ENCODE results near the gene ABCA6.

ABCA6 gene

GRCh38 chr17:69042308-69042707 is 99.4 kb downstream of the ABCA6 start:
- in situ Hi-C loops (cut with HindIII; ENCODE audit: low pct_ligation_motif_present, low sequenced_read_pairs), result no loop called here
- Histone ChIP-seq H3K36me3 (replicated peaks) (no peaks in the 10 kb centered on the region), H3K27ac (no peak overlapping the region), H3K27me3 (replicated peaks) (no peaks in the 10 kb centered on the region), H3K4me3 (ENCODE audit: low read depth, low read length) (no peak overlapping the region)
- no peak for DNase-seq
- TF ChIP-seq CTCF (IDR thresholded peaks at IDR 0.05; ENCODE audit: low read depth, low read length, missing control alignments), result no peak

GRCh38 chr17:69031839-69032238 is 109.9 kb downstream of the ABCA6 start:
- in situ Hi-C loops (cut with HindIII; ENCODE audit: low pct_ligation_motif_present, low sequenced_read_pairs), result no loop called here

GRCh38 chr17:69030169-69030568 is 111.5 kb downstream of the ABCA6 start:
- no peak overlapping the region for H3K27ac ChIP-seq
- DNase-seq, result peak; percentile 1
- no peaks in the 10 kb centered on the region for H3K36me3 ChIP-seq (replicated peaks)
- no peaks in the 10 kb centered on the region for H3K27me3 ChIP-seq (replicated peaks)
- no peak for TF ChIP-seq CTCF (IDR thresholded peaks at IDR 0.05; ENCODE audit: low read depth, low read length, missing control alignments)
- in situ Hi-C loops (cut with HindIII; ENCODE audit: low pct_ligation_motif_present, low sequenced_read_pairs), result no loop called here
- H3K4me3 ChIP-seq (ENCODE audit: low read depth, low read length), result no peak overlapping the region

More at GRCh38 chr17:69031839-69032238, 109.9 kb downstream of the ABCA6 start:
- Histone ChIP-seq H3K36me3 (replicated peaks) (no peaks in the 10 kb centered on the region), H3K27ac (no peak overlapping the region), H3K4me3 (ENCODE audit: low read depth, low read length) (no peak overlapping the region), H3K27me3 (replicated peaks) (no peaks in the 10 kb centered on the region)
- TF ChIP-seq CTCF (IDR thresholded peaks at IDR 0.05; ENCODE audit: low read depth, low read length, missing control alignments), result no peak
- no peak for DNase-seq
